Large intestine (tissue), 3 donors: ENCODE results near the gene MIP. TPM values are rescaled to one million over a fixed set of nuclear protein-coding genes. Genes with fewer than 3 reads are reported as not detected.
"Not testable (repeated sequence)": the region's sequence is repeated elsewhere in the genome, so short reads cannot be mapped to it uniquely, and the experiment has no call there.

ENCODE experiments used
- DNase-seq, 2 donors: peaks; one replicate each; pipeline versions ENCODE4 v3.0.0 to v3.0.0-alpha.2; 2013
- H3K27ac ChIP-seq: one replicate; pipeline ENCODE4 v1.5.1; 2013; ENCODE audit warnings: low read length
- H3K27me3 ChIP-seq: 2 replicates; pipeline ENCODE4 v1.6.1; 2013; ENCODE audit warnings: low read length; ENCODE audit not compliant: control insufficient read depth, insufficient read depth
- H3K36me3 ChIP-seq: 2 replicates; pipeline ENCODE4 v1.6.1; 2013; ENCODE audit warnings: low read length; ENCODE audit not compliant: control insufficient read depth, insufficient read depth
- H3K4me1 ChIP-seq: one replicate; pipeline ENCODE4 v1.6.1; 2013; ENCODE audit warnings: low read length; ENCODE audit not compliant: control insufficient read depth, insufficient read depth
- H3K4me3 ChIP-seq: one replicate; pipeline ENCODE4 v1.5.1; 2013; ENCODE audit warnings: low read length
- H3K9me3 ChIP-seq: one replicate; pipeline ENCODE4 v1.6.1; 2013; ENCODE audit warnings: mild to moderate bottlenecking, low read depth, low read length, moderate library complexity; ENCODE audit not compliant: control insufficient read depth
- WGBS: methylation state at CpG from one replicate; pipeline ENCODE4 v1.1.5; 2013; ENCODE audit warnings: low lambda C conversion rate; ENCODE audit not compliant: insufficient coverage; 5-methylcytosine and 5-hydroxymethylcytosine counted together
- polyA plus RNA-seq: library from polyadenylated mRNA; unstranded; fragments of 120-200 nt; gene quantifications from one replicate; pipeline ENCODE4 v1.2.1, GENCODE V29; 2013

The MIP gene
- polyA plus RNA-seq, 1 donor = 0.24 TPM

DNA sequence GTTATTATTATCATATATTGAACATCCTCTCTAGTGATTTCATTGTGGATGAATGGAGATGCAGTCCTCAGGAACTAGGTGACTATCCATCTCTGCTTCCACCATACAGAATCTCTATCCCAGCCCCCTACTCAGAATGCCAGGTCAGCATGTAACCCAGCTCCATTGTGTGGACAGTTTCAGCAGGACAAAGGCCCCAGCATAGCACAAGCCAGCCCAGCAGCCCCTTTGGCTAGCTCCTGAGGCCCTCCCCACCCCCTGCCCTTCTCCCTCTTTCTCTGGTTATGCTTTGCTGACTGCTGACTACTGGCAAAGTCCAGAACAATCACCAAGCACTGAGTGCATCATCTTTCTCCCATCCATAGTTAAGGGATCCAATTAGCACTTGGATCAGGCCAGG is 8.1 kb upstream of the MIP start:
- no peaks in the 10 kb centered on the region for H3K27me3 ChIP-seq
- no peaks in the 10 kb centered on the region for H3K4me1 ChIP-seq
- no peaks in the 10 kb centered on the region for H3K36me3 ChIP-seq
- H3K9me3 ChIP-seq = no peaks in the 10 kb centered on the region
- H3K27ac ChIP-seq = no peak overlapping the region
- DNase-seq = no peak
- H3K4me3 ChIP-seq = no peak overlapping the region

DNA sequence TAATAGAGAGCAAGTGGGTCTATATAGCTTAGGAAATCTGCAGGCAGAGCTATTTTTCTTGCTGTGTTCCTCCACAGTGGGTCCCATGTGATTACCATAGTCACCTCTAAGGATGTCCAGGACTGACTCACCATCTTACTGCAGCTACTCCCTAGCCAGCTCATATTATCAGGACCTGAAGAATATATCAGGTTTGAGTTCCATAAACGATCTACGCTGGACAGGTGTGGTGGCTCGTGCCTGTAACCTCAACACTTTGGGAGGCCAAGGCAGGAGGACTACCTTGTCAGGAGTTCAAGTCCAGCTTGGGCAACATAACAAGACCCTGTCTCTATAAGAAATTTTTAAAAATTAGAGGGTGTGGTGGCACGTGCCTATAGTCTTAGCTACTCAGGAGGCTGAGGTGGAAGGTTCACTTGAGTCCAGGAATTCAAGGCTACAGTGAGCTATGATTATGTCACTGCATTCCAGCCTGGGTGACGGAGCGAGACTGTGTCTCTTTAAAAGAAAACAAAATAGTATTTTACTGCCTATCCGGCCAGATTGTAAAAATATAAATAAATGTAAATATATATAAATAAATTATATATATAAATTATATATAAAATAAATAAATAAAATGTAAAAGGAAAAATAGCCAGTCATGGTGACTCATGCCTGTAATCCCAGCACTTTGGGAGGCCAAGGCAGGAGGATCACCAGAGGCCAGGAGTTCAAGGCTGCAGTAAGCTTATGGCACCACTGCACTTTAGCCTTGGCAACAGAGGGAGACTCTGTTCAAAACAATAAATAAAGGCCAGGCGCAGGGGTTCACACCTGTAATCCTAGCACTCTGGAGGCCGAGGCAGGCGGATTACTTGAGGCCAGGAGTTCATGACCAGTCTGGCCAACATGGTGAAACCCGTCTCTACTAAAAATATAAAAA is 7.0 kb upstream of the MIP start:
- no peak for DNase-seq
- Histone ChIP-seq H3K27me3 (no peaks in the 10 kb centered on the region), H3K27ac (no peak overlapping the region), H3K9me3 (no peaks in the 10 kb centered on the region), H3K4me1 (no peaks in the 10 kb centered on the region), H3K4me3 (no peak overlapping the region), H3K36me3 (no peaks in the 10 kb centered on the region)
- 100% methylated on average over 1 of the region's 11 CpGs for WGBS

DNA sequence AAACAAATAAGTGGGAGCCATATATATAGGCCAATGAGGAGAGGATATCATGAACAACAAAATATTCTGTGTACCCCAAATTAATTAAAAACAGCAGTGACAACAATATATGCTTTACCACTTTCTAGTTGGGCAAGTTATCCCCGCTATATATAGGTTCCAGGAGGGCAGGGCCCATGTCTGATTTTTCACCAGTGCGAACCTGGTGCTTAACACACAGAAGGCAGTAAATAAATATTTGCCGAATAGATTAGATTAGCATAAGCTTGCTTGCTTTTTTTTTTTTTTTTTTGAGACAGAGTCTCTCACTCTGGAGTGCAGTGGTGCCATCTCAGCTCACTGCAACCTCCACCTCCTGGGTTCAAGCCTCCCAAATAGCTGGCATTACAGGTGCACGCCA is 3.4 kb upstream of the MIP start:
- Histone ChIP-seq H3K4me3 (no peak overlapping the region), H3K27ac (no peak overlapping the region), H3K4me1 (no peaks in the 10 kb centered on the region), H3K9me3 (no peaks in the 10 kb centered on the region), H3K27me3 (no peaks in the 10 kb centered on the region), H3K36me3 (no peaks in the 10 kb centered on the region)
- no CpG with 5 or more reads among the region's 4 CpGs for WGBS
- no peak for DNase-seq

DNA sequence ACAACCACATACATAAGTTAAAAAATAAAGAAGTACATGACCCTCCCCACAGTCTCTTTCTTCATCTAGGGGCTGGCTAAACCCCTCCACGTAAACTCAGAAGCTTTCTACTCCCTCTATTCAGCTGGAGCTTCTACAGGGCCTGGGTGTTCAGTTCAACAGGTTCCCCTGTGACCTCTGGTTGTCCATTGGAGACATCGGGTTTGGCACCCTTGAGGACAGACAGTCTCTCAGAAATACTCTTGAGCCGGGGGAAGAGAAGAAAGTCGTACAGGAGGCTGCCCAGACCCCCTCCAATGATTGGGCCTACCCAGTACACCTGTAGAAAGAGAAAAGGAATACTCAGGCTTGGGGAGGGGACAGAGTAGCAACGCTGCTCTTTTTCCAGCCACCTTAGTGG is 3.3 kb downstream of the MIP start:
- no CpG with 5 or more reads among the region's 5 CpGs for WGBS
- H3K27ac ChIP-seq = no peak overlapping the region
- DNase-seq = no peak
- H3K27me3 ChIP-seq = no peaks in the 10 kb centered on the region
- H3K4me3 ChIP-seq = no peak overlapping the region
- peaks cover 6% of the 10 kb centered on the region for H3K4me1 ChIP-seq
- no peaks in the 10 kb centered on the region for H3K36me3 ChIP-seq
- no peaks in the 10 kb centered on the region for H3K9me3 ChIP-seq

DNA sequence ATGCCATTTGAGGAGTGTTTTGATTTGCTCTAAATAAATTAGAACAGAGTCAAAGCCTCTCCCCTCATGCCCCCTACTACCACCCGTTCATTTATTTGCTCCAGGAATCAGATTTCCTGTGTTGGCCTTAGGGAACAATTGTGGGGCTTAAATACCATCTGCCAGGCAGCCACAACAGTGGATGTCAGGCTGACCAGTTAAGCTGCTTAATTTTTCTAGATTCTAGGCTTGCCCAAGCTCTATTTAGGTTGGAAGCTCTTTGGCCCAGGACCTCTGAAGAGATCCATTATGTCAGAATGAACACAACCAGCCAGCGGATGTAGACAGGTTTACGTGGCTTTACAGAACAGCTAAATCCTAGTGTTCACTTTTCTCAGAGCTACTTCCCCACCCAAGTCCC is 4.2 kb downstream of the MIP start:
- no peaks in the 10 kb centered on the region for H3K27me3 ChIP-seq
- DNase-seq = no peak
- H3K4me1 ChIP-seq = peaks cover 6% of the 10 kb centered on the region
- H3K4me3 ChIP-seq = no peak overlapping the region
- H3K9me3 ChIP-seq = no peaks in the 10 kb centered on the region
- H3K27ac ChIP-seq = no peak overlapping the region
- no peaks in the 10 kb centered on the region for H3K36me3 ChIP-seq
- no CpG with 5 or more reads among the region's 3 CpGs for WGBS

- peak overlapping the region; percentile 94 for H3K27ac ChIP-seq
- no peaks in the 10 kb centered on the region for H3K27me3 ChIP-seq
- WGBS = 0% methylated on average over 1 of the region's 5 CpGs
- DNase-seq = no peak
- no peaks in the 10 kb centered on the region for H3K9me3 ChIP-seq
- H3K36me3 ChIP-seq = no peaks in the 10 kb centered on the region
- H3K4me1 ChIP-seq = peaks cover 6% of the 10 kb centered on the region
- peak overlapping the region; percentile 76 for H3K4me3 ChIP-seq
Observed at GRCh38 chr12:56449622-56449984, 4.9 kb downstream of the MIP start.

- WGBS = 0% methylated on average over 2 of the region's 58 CpGs
- peak within 1 kb of the TSS; percentile 76 for H3K4me3 ChIP-seq
- no peaks in the 10 kb centered on the region for H3K9me3 ChIP-seq
- peak within 1 kb of the TSS; percentile 94 for H3K27ac ChIP-seq
- peaks cover 6% of the 10 kb centered on the region for H3K4me1 ChIP-seq
- DNase-seq = peak; percentile 89 to 95
- no peaks in the 10 kb centered on the region for H3K36me3 ChIP-seq
- H3K27me3 ChIP-seq = no peaks in the 10 kb centered on the region
Observed at GRCh38 chr12:56448860-56449621, 5.4 kb downstream of the MIP start, which contains the start of gene TIMELESS. TIMELESS (minus strand) TSS chr12:56449426; CDS start chr12:56434170, 15,256 bp downstream.

- H3K27ac ChIP-seq, H3K9me3 ChIP-seq, DNase-seq, H3K36me3 ChIP-seq, H3K27me3 ChIP-seq, H3K4me3 ChIP-seq, H3K4me1 ChIP-seq: not testable (repeated sequence)
- no CpG with 5 or more reads among the region's 2 CpGs for WGBS
Observed at GRCh38 chr12:56443208-56443607, 11.2 kb downstream of the MIP start.

DNA sequence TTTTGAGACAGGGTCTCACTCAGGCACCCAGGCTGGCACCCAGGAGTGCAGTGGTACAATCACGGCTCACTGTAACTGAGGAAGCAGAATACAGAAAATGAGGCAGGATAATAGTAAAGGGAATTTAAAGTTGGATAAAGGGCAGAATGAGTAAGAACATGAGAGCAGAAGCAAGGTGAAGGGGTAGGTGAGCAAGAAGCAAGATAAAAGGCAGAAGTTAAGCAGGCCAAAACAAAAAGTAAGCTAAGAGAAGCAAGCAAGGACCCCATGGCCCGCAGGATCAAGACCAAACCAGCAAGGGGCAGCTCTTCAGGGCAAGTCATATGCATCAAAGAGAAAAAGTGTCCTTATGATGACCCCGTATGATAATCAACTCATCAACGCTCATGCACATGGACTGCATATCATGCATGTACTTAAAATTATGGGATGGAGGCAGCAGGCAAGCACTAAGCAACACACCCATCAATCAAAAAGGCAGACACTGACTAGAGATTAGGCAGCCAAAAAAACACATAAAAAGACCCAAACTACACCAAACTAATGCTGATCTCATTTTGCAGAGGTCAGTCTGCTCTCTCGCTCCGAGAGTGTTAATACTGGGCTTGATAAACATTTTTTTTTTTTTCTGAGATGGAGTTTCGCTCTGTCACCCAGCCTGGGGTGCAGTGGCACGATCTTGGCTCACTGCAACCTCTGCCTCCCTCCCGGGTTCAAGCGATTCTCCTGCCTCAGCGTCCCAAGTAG is 16.9 kb downstream of the MIP start:
- H3K27ac ChIP-seq = no peak overlapping the region
- peaks cover 9% of the 10 kb centered on the region for H3K36me3 ChIP-seq
- no CpG with 5 or more reads among the region's 11 CpGs for WGBS
- no peak overlapping the region for H3K4me3 ChIP-seq
- H3K27me3 ChIP-seq = no peaks in the 10 kb centered on the region
- DNase-seq = no peak
- no peaks in the 10 kb centered on the region for H3K9me3 ChIP-seq
- no peaks in the 10 kb centered on the region for H3K4me1 ChIP-seq

GRCh38 chr12:56434828-56435227 is 19.6 kb downstream of the MIP start:
- no peak overlapping the region for H3K4me3 ChIP-seq

More at GRCh38 chr12:56434828-56435227, 19.6 kb downstream of the MIP start:
- H3K4me1 ChIP-seq = no peaks in the 10 kb centered on the region
- WGBS = no CpG with 5 or more reads among the region's 6 CpGs
- peaks cover 23% of the 10 kb centered on the region for H3K36me3 ChIP-seq
- no peak overlapping the region for H3K27ac ChIP-seq
- no peaks in the 10 kb centered on the region for H3K27me3 ChIP-seq
- no peaks in the 10 kb centered on the region for H3K9me3 ChIP-seq
- no peak for DNase-seq
